Urinary bladder (tissue), 4 donors: ENCODE results near the gene MAP3K7CL. TPM values are rescaled to one million over a fixed set of nuclear protein-coding genes. Genes with fewer than 3 reads are reported as not detected.

ENCODE experiments used
- DNase-seq: peaks from one replicate; pipeline ENCODE4 v3.0.0-alpha.2; 2015; ENCODE audit errors: extremely low spot score
- H3K27ac ChIP-seq: one replicate; pipeline ENCODE4 v1.5.1; 2013; ENCODE audit warnings: low read depth, mild to moderate bottlenecking, moderate library complexity
- H3K36me3 ChIP-seq: one replicate; pipeline ENCODE4 v1.6.1; 2013; ENCODE audit warnings: mild to moderate bottlenecking, moderate library complexity; ENCODE audit not compliant: insufficient read depth
- H3K4me1 ChIP-seq: one replicate; pipeline ENCODE4 v1.6.1; 2013; ENCODE audit warnings: mild to moderate bottlenecking, moderate library complexity; ENCODE audit not compliant: insufficient read depth
- H3K4me3 ChIP-seq: one replicate; pipeline ENCODE4 v1.5.1; 2013; ENCODE audit warnings: low read depth, low read length
- WGBS: extraction: QIAGEN DNeasy Blood & Tissue Kit; methylation state at CpG from one replicate; pipeline ENCODE4 v1.1.7; 2013; 5-methylcytosine and 5-hydroxymethylcytosine counted together
- polyA plus RNA-seq: library from polyadenylated mRNA; stranded (reverse); fragments of 200-250 nt; gene quantifications from one replicate; pipeline ENCODE4 v1.2.3, GENCODE V29; 2013
- total RNA-seq: library from RNA; depleted of rRNA; stranded (reverse); fragments of >200 nt; gene quantifications from one replicate; pipeline ENCODE4 v1.2.3, GENCODE V29; 2014
- donor health status: healthy with polysubstance abuse.
- donor health status: healthy.

MAP3K7CL gene
- total and polyA plus RNA-seq, 2 donors: 4.4 to 13.5 TPM

GRCh38 chr21:29205988-29206387 lies 75.5 kb downstream of the MAP3K7CL start:
- no peaks in the 10 kb centered on the region for H3K4me1 ChIP-seq
- no peak overlapping the region for H3K27ac ChIP-seq
- H3K4me3 ChIP-seq: no peak overlapping the region
- H3K36me3 ChIP-seq: no peaks in the 10 kb centered on the region
- 88% methylated on average over 3 of the region's 3 CpGs for WGBS
- no peak for DNase-seq

GRCh38 chr21:29206445-29206844 lies 76.0 kb downstream of the MAP3K7CL start:
- 94% methylated on average over 4 of the region's 4 CpGs for WGBS
- Histone ChIP-seq H3K4me3 (no peak overlapping the region), H3K27ac (no peak overlapping the region), H3K4me1 (no peaks in the 10 kb centered on the region), H3K36me3 (no peaks in the 10 kb centered on the region)
- DNase-seq: no peak

GRCh38 chr21:29207201-29207600 lies 76.8 kb downstream of the MAP3K7CL start:
- DNase-seq: no peak

GRCh38 chr21:29208044-29208681 lies 77.7 kb downstream of the MAP3K7CL start:
- DNase-seq: no peak
- Histone ChIP-seq H3K27ac (no peak overlapping the region), H3K36me3 (no peaks in the 10 kb centered on the region), H3K4me3 (no peak overlapping the region), H3K4me1 (no peaks in the 10 kb centered on the region)
- 62% methylated on average over 9 of the region's 9 CpGs for WGBS

More at GRCh38 chr21:29207201-29207600, 76.8 kb downstream of the MAP3K7CL start:
- Histone ChIP-seq H3K4me1 (no peaks in the 10 kb centered on the region), H3K36me3 (no peaks in the 10 kb centered on the region), H3K4me3 (no peak overlapping the region), H3K27ac (no peak overlapping the region)
- 93% methylated on average over 3 of the region's 3 CpGs for WGBS

GRCh38 chr21:29208682-29209059 lies 78.2 kb downstream of the MAP3K7CL start:
- no peak overlapping the region for H3K27ac ChIP-seq
- no peak overlapping the region for H3K4me3 ChIP-seq
- DNase-seq: no peak
- H3K36me3 ChIP-seq: no peaks in the 10 kb centered on the region
- WGBS: 34% methylated on average over 1 of the region's 1 CpG
- H3K4me1 ChIP-seq: no peaks in the 10 kb centered on the region

GRCh38 chr21:29209696-29210095 lies 79.3 kb downstream of the MAP3K7CL start:
- no peak for DNase-seq
- H3K36me3 ChIP-seq: no peaks in the 10 kb centered on the region
- no peaks in the 10 kb centered on the region for H3K4me1 ChIP-seq
- no peak overlapping the region for H3K4me3 ChIP-seq
- H3K27ac ChIP-seq: no peak overlapping the region

GRCh38 chr21:29211205-29211604 lies 80.8 kb downstream of the MAP3K7CL start:
- no peak for DNase-seq
- no peak overlapping the region for H3K4me3 ChIP-seq
- H3K27ac ChIP-seq: no peak overlapping the region
- H3K4me1 ChIP-seq: no peaks in the 10 kb centered on the region
- H3K36me3 ChIP-seq: no peaks in the 10 kb centered on the region

- DNase-seq: no peak
- Histone ChIP-seq H3K27ac (no peak overlapping the region), H3K36me3 (no peaks in the 10 kb centered on the region), H3K4me1 (no peaks in the 10 kb centered on the region), H3K4me3 (no peak overlapping the region)
- WGBS: 94% methylated on average over 7 of the region's 7 CpGs
These were observed 82.0 kb downstream of the MAP3K7CL start for GRCh38 chr21:29212446-29212845.

- no peak overlapping the region for H3K27ac ChIP-seq
- no peak for DNase-seq
These were observed 83.3 kb downstream of the MAP3K7CL start for GRCh38 chr21:29213513-29214385.

GRCh38 chr21:29215709-29216108 lies 85.3 kb downstream of the MAP3K7CL start:
- 32% methylated on average over 2 of the region's 2 CpGs for WGBS
- H3K27ac ChIP-seq: no peak overlapping the region
- H3K36me3 ChIP-seq: no peaks in the 10 kb centered on the region
- H3K4me1 ChIP-seq: no peaks in the 10 kb centered on the region
- no peak for DNase-seq
- no peak overlapping the region for H3K4me3 ChIP-seq

More at GRCh38 chr21:29213513-29214385, 83.3 kb downstream of the MAP3K7CL start:
- WGBS: 72% methylated on average over 2 of the region's 2 CpGs
- Histone ChIP-seq H3K4me1 (no peaks in the 10 kb centered on the region), H3K4me3 (no peak overlapping the region), H3K36me3 (no peaks in the 10 kb centered on the region)

- no peak for DNase-seq
- Histone ChIP-seq H3K27ac (no peak overlapping the region), H3K36me3 (no peaks in the 10 kb centered on the region), H3K4me3 (no peak overlapping the region), H3K4me1 (no peaks in the 10 kb centered on the region)
- WGBS: 27% methylated on average over 4 of the region's 4 CpGs
These were observed 87.4 kb downstream of the MAP3K7CL start for GRCh38 chr21:29217818-29218291.

- 92% methylated on average over 1 of the region's 1 CpG for whole genome bisulfite sequencing
- no peaks in the 10 kb centered on the region for H3K4me1 ChIP-seq
- no peak overlapping the region for H3K27ac ChIP-seq
- no peaks in the 10 kb centered on the region for H3K36me3 ChIP-seq
- peak; percentile 65 for DNase-seq
- no peak overlapping the region for H3K4me3 ChIP-seq
These were observed 88.3 kb downstream of the MAP3K7CL start for GRCh38 chr21:29218749-29219148.

- no peaks in the 10 kb centered on the region for H3K36me3 ChIP-seq
- no peak overlapping the region for H3K27ac ChIP-seq
- WGBS: 90% methylated on average over 8 of the region's 8 CpGs
- H3K4me3 ChIP-seq: no peak overlapping the region
- H3K4me1 ChIP-seq: no peaks in the 10 kb centered on the region
- DNase-seq: no peak
These were observed 88.8 kb downstream of the MAP3K7CL start for GRCh38 chr21:29219165-29219770.
